Endothelial cell of umbilical vein (primary cell): ENCODE results near the gene ITM2B. TPM values are rescaled to one million over a fixed set of nuclear protein-coding genes. Genes with fewer than 3 reads are reported as not detected.

Source experiments
- BruUV-seq: library from RNA; stranded (reverse); fragments of 400-500 nt; replicated peaks from 2 replicates; lab custom pipeline; 2021; lab: Mats Ljungman, UMichigan
- CTCF ChIA-PET: fragments of 300-600, 350-600 bp; sonication (Branson Sonifier 250); formaldehyde crosslinking; loops from one replicate; lab custom pipeline; 2021; ENCODE audit warnings: antibody characterized with exemption, inconsistent platforms; lab: Charles Lee
- POLR2A ChIA-PET: fragments of 300-600, 350-600 bp; sonication (Branson Sonifier 250); formaldehyde crosslinking; loops from one replicate; lab custom pipeline; 2021; ENCODE audit warnings: antibody characterized with exemption, inconsistent platforms; lab: Charles Lee
- DNase-seq: peaks from one replicate; pipeline ENCODE4 v3.0.0-alpha.2; 2011; ENCODE audit warnings: low read depth, low spot score
- FAIRE-seq: peaks from 2 replicates; lab custom pipeline; 2011; peaks lifted over from hg19 to GRCh38; lab: Jason Lieb, UNC
- H2AFZ ChIP-seq: 2 replicates; pipeline ENCODE4 v1.6.0; 2012; ENCODE audit warnings: low read depth, low read length, control low read depth, inconsistent platforms
- H3K27ac ChIP-seq: 2 replicates; pipeline ENCODE4 v1.5.1; 2011; ENCODE audit warnings: low read depth, mild to moderate bottlenecking, control low read depth, low read length, moderate library complexity; ENCODE audit not compliant: insufficient read depth
- H3K27me3 ChIP-seq, 2 experiments: 2 replicates each; pipeline versions ENCODE4 v1.6.0 to v1.6.1; 2011; ENCODE audit warnings: low read length in 2 of 2, mixed read lengths in 1 of 2; ENCODE audit not compliant: control insufficient read depth in 2 of 2, insufficient read depth in 2 of 2
- H3K36me3 ChIP-seq, 2 experiments: 2 replicates in 1 of 2; 3 replicates in 1 of 2; pipeline ENCODE4 v1.5.1; 2011; ENCODE audit warnings: low read length in 2 of 2, mild to moderate bottlenecking in 1 of 2, moderate library complexity in 1 of 2; ENCODE audit not compliant: control insufficient read depth in 2 of 2, insufficient read depth in 2 of 2; ENCODE audit errors: extremely low read depth in 1 of 2
- H3K4me1 ChIP-seq: 3 replicates; pipeline ENCODE4 v1.5.1; 2011; ENCODE audit warnings: mild to moderate bottlenecking, low read length; ENCODE audit not compliant: control insufficient read depth, insufficient read depth; ENCODE audit errors: extremely low read depth
- H3K4me2 ChIP-seq: 2 replicates; pipeline ENCODE4 v1.6.1; 2011; ENCODE audit warnings: low read length, control low read depth, mixed read lengths; ENCODE audit not compliant: insufficient read depth
- H3K4me3 ChIP-seq, 3 experiments: fragments of 200-600 bp in 1 of 3; sonication (generic), shearing (Covaris generic) in 1 of 3; replicated peaks in 1 of 3; 2 replicates each; pipeline ENCODE4 v1.5.1; 2011 to 2016; ENCODE audit warnings: control low read depth in 3 of 3, low read length in 3 of 3, mild to moderate bottlenecking in 2 of 3, inconsistent platforms in 1 of 3, low read depth in 1 of 3, moderate library complexity in 1 of 3; ENCODE audit not compliant: insufficient read depth in 1 of 3
- H3K79me2 ChIP-seq: 2 replicates; pipeline ENCODE4 v1.6.0; 2012; ENCODE audit warnings: low read length, inconsistent platforms; ENCODE audit not compliant: control insufficient read depth, insufficient read depth
- H3K9ac ChIP-seq: replicated peaks from 2 replicates; pipeline ENCODE3; 2011; ENCODE audit warnings: low read length, control low read depth; ENCODE audit not compliant: insufficient read depth; ENCODE audit errors: extremely low read depth
- H3K9me1 ChIP-seq: replicated peaks from 3 replicates; pipeline ENCODE4 v1.6.0; 2011; ENCODE audit warnings: mild to moderate bottlenecking, low read length; ENCODE audit not compliant: control insufficient read depth, insufficient read depth; ENCODE audit errors: extremely low read depth
- H3K9me3 ChIP-seq: replicated peaks from 2 replicates; pipeline ENCODE4 v1.5.1; 2012; ENCODE audit warnings: low read length, inconsistent platforms; ENCODE audit not compliant: control insufficient read depth, insufficient read depth
- H4K20me1 ChIP-seq: replicated peaks from 2 replicates; pipeline ENCODE3; 2011; ENCODE audit warnings: mild to moderate bottlenecking, low read length; ENCODE audit not compliant: control insufficient read depth, insufficient read depth; ENCODE audit errors: extremely low read depth
- EZH2 ChIP-seq: IDR thresholded peaks from 2 replicates; pipeline ENCODE4 v1.6.1; 2012; ENCODE audit warnings: borderline replicate concordance, low read depth, mild to moderate bottlenecking, moderate library complexity, low read length, inconsistent platforms; ENCODE audit not compliant: severe bottlenecking
- FOS ChIP-seq: IDR thresholded peaks from 2 replicates; pipeline ENCODE4 v1.6.1; 2011; ENCODE audit warnings: mild to moderate bottlenecking, low read length, moderate library complexity, borderline replicate concordance; ENCODE audit not compliant: insufficient read depth
- GATA2 ChIP-seq: IDR thresholded peaks from 2 replicates; pipeline ENCODE4 v1.7.0; 2011; ENCODE audit warnings: low read depth, mild to moderate bottlenecking, moderate library complexity, mixed read lengths, low read length; ENCODE audit not compliant: insufficient read length, insufficient read depth
- JUN ChIP-seq: IDR thresholded peaks from 2 replicates; pipeline ENCODE4 v1.6.1; 2011; ENCODE audit warnings: borderline replicate concordance, low read depth; ENCODE audit not compliant: insufficient read length, insufficient read depth
- MYC ChIP-seq: IDR thresholded peaks from one replicate; pipeline ENCODE4 v1.6.1; 2011; ENCODE audit warnings: mild to moderate bottlenecking, low read depth, low read length
- POLR2A ChIP-seq: IDR thresholded peaks from 2 replicates; pipeline ENCODE4 v1.6.1; 2012; ENCODE audit warnings: low read depth, mild to moderate bottlenecking, control low read depth, low read length
- POLR2AphosphoS5 ChIP-seq: IDR thresholded peaks from 2 replicates; pipeline ENCODE4 v1.6.1; 2012; ENCODE audit warnings: low read depth, mild to moderate bottlenecking, control low read depth, low read length, moderate library complexity; ENCODE audit not compliant: insufficient read depth
- dilution Hi-C: fragments of 300-500 bp; cut with MboI; formaldehyde crosslinking; loops from one replicate; pipeline ENCODE4 v1.15.0; 2019; ENCODE audit warnings: low sequenced_read_pairs; ENCODE audit not compliant: extremely low pct_ligation_motif_present
- intact Hi-C: fragments of 100-400 bp; cut with micrococcal nuclease; formaldehyde crosslinking; loops from one replicate; pipeline ENCODE4 v1.10.0; 2022
- polyA plus RNA-seq, 4 experiments: library from polyadenylated mRNA; depleted of rRNA in 3 of 4; stranded (reverse) in 3 of 4; unstranded in 1 of 4; fragments of >200 nt; gene quantifications; 2 replicates each; pipeline versions ENCODE4 v1.2.1 to v1.2.3, GENCODE V29; 2011 to 2012; ENCODE audit warnings: missing spikeins in 1 of 4
- total RNA-seq: library from RNA; stranded (reverse); gene quantifications from 2 replicates; pipeline ENCODE4 v1.2.3, GENCODE V29; 2021
- TF ChIP-seq, protein P1 (sequence below), 2 donors: IDR thresholded peaks; 1 replicate in 1 of 2; 2 replicates in 1 of 2; pipeline ENCODE4 v1.5.1; 2011; ENCODE audit warnings: low read length in 2 of 2, mild to moderate bottlenecking in 2 of 2, moderate library complexity in 2 of 2, control low read depth in 1 of 2, inconsistent platforms in 1 of 2, low read depth in 1 of 2; ENCODE audit not compliant: insufficient read depth in 1 of 2; ENCODE audit errors: extremely low read depth in 1 of 2
- TF ChIP-seq, protein P2 (sequence below): IDR thresholded peaks from 2 replicates; pipeline ENCODE4 v1.6.1; 2011; ENCODE audit not compliant: insufficient read depth, insufficient read length

The ITM2B gene
- total and polyA plus RNA-seq, 2 donors (not counting 3 experiments of a cell fraction or from before 2014, with no cell fraction given): 150 to 271 TPM

DNA sequence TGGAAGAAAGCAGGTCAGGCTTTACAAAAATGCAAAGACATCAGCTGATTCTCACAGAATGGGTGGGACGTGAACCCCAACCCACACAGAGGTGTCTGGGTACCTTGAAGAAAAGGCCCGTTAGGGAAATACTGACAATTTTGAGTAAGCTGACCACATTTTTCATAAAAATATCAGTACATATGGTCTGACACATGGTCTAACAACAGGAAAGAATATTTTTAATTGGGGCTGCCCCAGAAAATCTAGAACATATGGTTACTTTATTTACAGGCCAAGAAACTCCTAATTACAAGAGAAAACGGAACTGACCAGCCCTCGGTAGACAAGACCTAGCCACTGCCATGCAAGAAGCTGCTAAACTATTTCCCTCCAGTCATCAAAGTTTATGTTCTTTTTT lies 48.7 kb upstream of the ITM2B start:
- DNase-seq (no peak), FAIRE-seq (no peak)
- no peak overlapping the region for H3K27ac ChIP-seq
- no peak overlapping the region for H3K9ac ChIP-seq
- H2AFZ ChIP-seq: no peak overlapping the region
- ChIA-PET CTCF (no interaction called here), POLR2A (no interaction called here)
- no peaks in the 10 kb centered on the region for H3K9me3 ChIP-seq
- H3K27me3 ChIP-seq: peaks cover 2 to 3% of the 10 kb centered on the region in 2 experiments
- no peak for TF ChIP-seq JUN
- no peak for TF ChIP-seq EZH2
- no peak for TF ChIP-seq FOS
- no peak for TF ChIP-seq POLR2A
- TF ChIP-seq, protein P1, sequence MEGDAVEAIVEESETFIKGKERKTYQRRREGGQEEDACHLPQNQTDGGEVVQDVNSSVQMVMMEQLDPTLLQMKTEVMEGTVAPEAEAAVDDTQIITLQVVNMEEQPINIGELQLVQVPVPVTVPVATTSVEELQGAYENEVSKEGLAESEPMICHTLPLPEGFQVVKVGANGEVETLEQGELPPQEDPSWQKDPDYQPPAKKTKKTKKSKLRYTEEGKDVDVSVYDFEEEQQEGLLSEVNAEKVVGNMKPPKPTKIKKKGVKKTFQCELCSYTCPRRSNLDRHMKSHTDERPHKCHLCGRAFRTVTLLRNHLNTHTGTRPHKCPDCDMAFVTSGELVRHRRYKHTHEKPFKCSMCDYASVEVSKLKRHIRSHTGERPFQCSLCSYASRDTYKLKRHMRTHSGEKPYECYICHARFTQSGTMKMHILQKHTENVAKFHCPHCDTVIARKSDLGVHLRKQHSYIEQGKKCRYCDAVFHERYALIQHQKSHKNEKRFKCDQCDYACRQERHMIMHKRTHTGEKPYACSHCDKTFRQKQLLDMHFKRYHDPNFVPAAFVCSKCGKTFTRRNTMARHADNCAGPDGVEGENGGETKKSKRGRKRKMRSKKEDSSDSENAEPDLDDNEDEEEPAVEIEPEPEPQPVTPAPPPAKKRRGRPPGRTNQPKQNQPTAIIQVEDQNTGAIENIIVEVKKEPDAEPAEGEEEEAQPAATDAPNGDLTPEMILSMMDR (IDR thresholded peaks at IDR 0.05; ENCODE audit: extremely low read depth in 1 of 2, insufficient read depth in 1 of 2, low read depth in 1 of 2, low read length in 2 of 2): no peak
- no peak for TF ChIP-seq POLR2AphosphoS5
- TF ChIP-seq GATA2: no peak
- TF ChIP-seq, protein P2, sequence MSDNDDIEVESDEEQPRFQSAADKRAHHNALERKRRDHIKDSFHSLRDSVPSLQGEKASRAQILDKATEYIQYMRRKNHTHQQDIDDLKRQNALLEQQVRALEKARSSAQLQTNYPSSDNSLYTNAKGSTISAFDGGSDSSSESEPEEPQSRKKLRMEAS: no peak
- no peak for TF ChIP-seq MYC
- H3K4me3 ChIP-seq: no peak overlapping the region
- no peaks in the 10 kb centered on the region for H4K20me1 ChIP-seq
- no TSS peak for BruUV-seq
- no peaks in the 10 kb centered on the region for H3K4me1 ChIP-seq
- intact Hi-C loops (no loop called here), dilution Hi-C loops (no loop called here)
- H3K4me2 ChIP-seq: no peak overlapping the region
- no peaks in the 10 kb centered on the region for H3K79me2 ChIP-seq
- no peaks in the 10 kb centered on the region for H3K36me3 ChIP-seq
- no peaks in the 10 kb centered on the region for H3K9me1 ChIP-seq
